MM.1S (cell line): ENCODE data around the gene TPSD1.
A peak's percentile ranks its signal among the peaks of the same experiment; 100 is the strongest.
"Not testable (repeated sequence)": the region's sequence is repeated elsewhere in the genome, so short reads cannot be mapped to it uniquely, and the experiment has no call there.

ENCODE experiments used
- DNase-seq: peaks from one replicate; pipeline ENCODE4 v3.0.0-alpha.2; 2015
- H2AFZ ChIP-seq: fragments of 300-600 bp; sonication (generic); 2 replicates; pipeline ENCODE4 v1.6.0; 2016; ENCODE audit warnings: antibody characterized with exemption, low read length
- H3F3A ChIP-seq: fragments of 300-600 bp; sonication (generic); 2 replicates; pipeline ENCODE4 v1.6.1; 2016; ENCODE audit warnings: mild to moderate bottlenecking, antibody characterized with exemption, low read length, moderate library complexity, mixed read lengths; ENCODE audit not compliant: insufficient read depth
- H3K27ac ChIP-seq: fragments of 300-600 bp; sonication (generic); 2 replicates; pipeline ENCODE4 v1.5.1; 2016; ENCODE audit warnings: mild to moderate bottlenecking, low read length
- H3K27me3 ChIP-seq: fragments of 300-600 bp; sonication (generic); replicated peaks from 2 replicates; pipeline ENCODE4 v1.6.0; 2016; ENCODE audit warnings: low read length; ENCODE audit not compliant: insufficient read depth
- H3K36me3 ChIP-seq: fragments of 300-600 bp; sonication (generic); replicated peaks from 2 replicates; pipeline ENCODE4 v1.6.1; 2016; ENCODE audit warnings: mild to moderate bottlenecking, low read length, mixed read lengths; ENCODE audit not compliant: insufficient read depth
- H3K4me1 ChIP-seq: fragments of 300-600 bp; sonication (generic); 2 replicates; pipeline ENCODE4 v1.6.1; 2016; ENCODE audit warnings: low read length, mixed read lengths
- H3K4me2 ChIP-seq: fragments of 300-600 bp; sonication (generic); 2 replicates; pipeline ENCODE4 v1.6.0; 2016; ENCODE audit warnings: low read depth, low read length
- H3K4me3 ChIP-seq: fragments of 300-600 bp; sonication (generic); 2 replicates; pipeline ENCODE4 v1.5.1; 2016; ENCODE audit warnings: low read length, mixed read lengths
- H3K79me2 ChIP-seq: fragments of 300-600 bp; sonication (generic); 2 replicates; pipeline ENCODE4 v1.6.1; 2016; ENCODE audit warnings: mixed run types, low read length, mixed read lengths
- H3K9ac ChIP-seq: fragments of 300-600 bp; sonication (generic); 2 replicates; pipeline ENCODE4 v1.6.1; 2016; ENCODE audit warnings: low read length, mixed read lengths
- H3K9me2 ChIP-seq: fragments of 300-600 bp; sonication (generic); replicated peaks from 2 replicates; pipeline ENCODE4 v1.6.1; 2016; ENCODE audit warnings: mild to moderate bottlenecking, low read length, mixed read lengths; ENCODE audit not compliant: insufficient read depth
- H3K9me3 ChIP-seq: fragments of 300-600 bp; sonication (generic); replicated peaks from 2 replicates; pipeline ENCODE4 v1.6.1; 2016; ENCODE audit warnings: mild to moderate bottlenecking, low read length, mixed read lengths; ENCODE audit not compliant: insufficient read depth
- H4K20me1 ChIP-seq: fragments of 300-600 bp; sonication (generic); 2 replicates; pipeline ENCODE4 v1.6.1; 2016; ENCODE audit warnings: mild to moderate bottlenecking, low read length, moderate library complexity, mixed read lengths; ENCODE audit not compliant: insufficient read depth
- EZH2 ChIP-seq: fragments of 300-600 bp; sonication (generic); optimal IDR thresholded peaks from 2 replicates; pipeline ENCODE3; 2017; ENCODE audit warnings: low read depth, mild to moderate bottlenecking, antibody characterized with exemption, low read length, mixed read lengths
- EZH2phosphoT487 ChIP-seq: fragments of 300-600 bp; sonication (generic); IDR thresholded peaks from 2 replicates; pipeline ENCODE4 v1.6.1; 2018; ENCODE audit warnings: antibody characterized with exemption, low read length
- TF ChIP-seq, protein P1 (sequence below): fragments of 300-600 bp; sonication (generic); IDR thresholded peaks from 2 replicates; pipeline ENCODE4 v1.5.1; 2016; ENCODE audit warnings: antibody characterized with exemption, low read length, mixed read lengths

TPSD1 gene

DNA sequence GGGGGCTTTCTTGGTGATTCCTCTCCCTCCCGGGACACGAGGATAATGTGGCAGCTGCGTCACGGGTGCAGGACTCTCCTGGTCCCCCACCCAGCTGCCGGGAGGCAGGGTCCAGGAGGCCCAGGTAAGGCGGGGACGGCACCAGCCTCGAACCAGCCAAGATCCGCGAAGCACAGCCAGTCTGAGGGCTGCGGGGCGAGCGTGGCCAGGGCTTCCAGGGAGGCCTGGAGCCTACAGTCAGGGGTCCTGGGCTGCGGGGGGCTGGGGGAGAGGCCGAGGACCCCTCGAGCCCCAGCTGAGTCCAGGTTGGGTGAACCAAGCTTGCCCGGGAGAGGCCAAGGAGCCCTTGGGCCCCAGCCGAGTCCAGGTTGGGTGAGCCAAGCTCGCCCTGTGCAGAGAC, 10.0 kb downstream of the TPSD1 start:
- Histone ChIP-seq H3K27ac (no peak overlapping the region), H3K9ac (no peak overlapping the region), H3F3A (no peaks in the 10 kb centered on the region), H3K4me3 (no peak overlapping the region), H3K4me2 (no peak overlapping the region), H3K36me3 (no peaks in the 10 kb centered on the region), H3K9me3 (no peaks in the 10 kb centered on the region), H4K20me1 (no peaks in the 10 kb centered on the region), H3K27me3 (peaks cover 91% of the 10 kb centered on the region), H3K4me1 (no peaks in the 10 kb centered on the region), H2AFZ (no peak overlapping the region), H3K9me2 (no peaks in the 10 kb centered on the region), H3K79me2 (no peaks in the 10 kb centered on the region)
- DNase-seq, result no peak
- TF ChIP-seq EZH2phosphoT487, result no peak
- TF ChIP-seq EZH2, result no peak
- TF ChIP-seq, protein P1, sequence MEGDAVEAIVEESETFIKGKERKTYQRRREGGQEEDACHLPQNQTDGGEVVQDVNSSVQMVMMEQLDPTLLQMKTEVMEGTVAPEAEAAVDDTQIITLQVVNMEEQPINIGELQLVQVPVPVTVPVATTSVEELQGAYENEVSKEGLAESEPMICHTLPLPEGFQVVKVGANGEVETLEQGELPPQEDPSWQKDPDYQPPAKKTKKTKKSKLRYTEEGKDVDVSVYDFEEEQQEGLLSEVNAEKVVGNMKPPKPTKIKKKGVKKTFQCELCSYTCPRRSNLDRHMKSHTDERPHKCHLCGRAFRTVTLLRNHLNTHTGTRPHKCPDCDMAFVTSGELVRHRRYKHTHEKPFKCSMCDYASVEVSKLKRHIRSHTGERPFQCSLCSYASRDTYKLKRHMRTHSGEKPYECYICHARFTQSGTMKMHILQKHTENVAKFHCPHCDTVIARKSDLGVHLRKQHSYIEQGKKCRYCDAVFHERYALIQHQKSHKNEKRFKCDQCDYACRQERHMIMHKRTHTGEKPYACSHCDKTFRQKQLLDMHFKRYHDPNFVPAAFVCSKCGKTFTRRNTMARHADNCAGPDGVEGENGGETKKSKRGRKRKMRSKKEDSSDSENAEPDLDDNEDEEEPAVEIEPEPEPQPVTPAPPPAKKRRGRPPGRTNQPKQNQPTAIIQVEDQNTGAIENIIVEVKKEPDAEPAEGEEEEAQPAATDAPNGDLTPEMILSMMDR, result no peak

DNA sequence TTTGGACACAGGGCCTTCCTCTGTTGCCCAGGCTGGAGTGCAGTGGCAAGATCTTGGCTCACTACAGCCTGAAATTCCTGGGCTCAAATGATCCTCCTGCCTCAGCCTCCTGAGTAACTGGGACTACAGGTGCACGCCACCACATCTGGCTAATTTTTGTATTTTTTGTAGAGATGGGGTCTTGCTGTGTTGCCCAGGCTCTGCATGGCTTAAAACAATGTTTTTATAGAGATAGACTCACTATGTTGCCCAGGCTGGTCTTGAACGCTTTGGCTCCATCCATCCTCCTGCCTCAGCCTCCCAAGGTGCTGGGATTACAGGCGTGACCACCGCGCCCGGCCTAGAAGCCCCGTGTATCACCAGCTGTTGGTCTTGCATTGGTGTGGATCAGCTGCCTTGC, 13.5 kb downstream of the TPSD1 start:
- not testable (repeated sequence) for H2AFZ ChIP-seq, H3F3A ChIP-seq, H3K9ac ChIP-seq, H3K27ac ChIP-seq, H3K4me3 ChIP-seq, H3K79me2 ChIP-seq, H3K36me3 ChIP-seq, H3K9me2 ChIP-seq, H4K20me1 ChIP-seq, H3K4me2 ChIP-seq, DNase-seq, H3K9me3 ChIP-seq
- Histone ChIP-seq H3K4me1 (peaks cover 14% of the 10 kb centered on the region; the same call in 1 of the 2 replicates), H3K27me3 (peaks cover 84% of the 10 kb centered on the region)

DNA sequence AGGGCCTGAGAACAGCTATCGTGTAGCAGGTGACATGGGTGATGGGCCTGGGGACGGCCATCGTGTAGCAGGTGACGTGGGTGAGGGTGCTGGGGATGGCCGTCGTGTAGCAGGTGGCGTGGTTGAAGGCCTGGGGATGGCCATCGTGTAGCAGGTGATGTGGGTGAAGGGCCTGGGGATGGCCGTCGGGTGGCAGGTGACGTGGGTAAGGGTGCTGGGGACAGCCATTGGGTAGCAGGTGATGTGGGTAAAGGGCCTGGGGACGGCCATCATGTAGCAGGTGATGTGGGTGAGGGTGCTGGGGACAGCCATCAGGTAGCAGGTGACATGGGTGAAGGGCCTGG, 15.5 kb downstream of the TPSD1 start:
- no peak overlapping the region for H3K27ac ChIP-seq
- peaks cover 88% of the 10 kb centered on the region for H3K27me3 ChIP-seq
- H3K79me2 ChIP-seq, result no peaks in the 10 kb centered on the region
- no peaks in the 10 kb centered on the region for H3F3A ChIP-seq
- DNase-seq, result no peak
- H3K4me1 ChIP-seq, result peaks cover 14% of the 10 kb centered on the region; the same call in 1 of the 2 replicates
- no peaks in the 10 kb centered on the region for H4K20me1 ChIP-seq
- TF ChIP-seq EZH2phosphoT487, result no peak
- TF ChIP-seq, protein P1, result no peak
- no peak for TF ChIP-seq EZH2
- H3K36me3 ChIP-seq, result no peaks in the 10 kb centered on the region
- no peak overlapping the region for H2AFZ ChIP-seq
- H3K9me3 ChIP-seq, result no peaks in the 10 kb centered on the region
- no peaks in the 10 kb centered on the region for H3K9me2 ChIP-seq
- H3K4me2 ChIP-seq, result no peak overlapping the region; the same call in 1 of the 2 replicates
- no peak overlapping the region for H3K4me3 ChIP-seq
- H3K9ac ChIP-seq, result no peak overlapping the region

DNA sequence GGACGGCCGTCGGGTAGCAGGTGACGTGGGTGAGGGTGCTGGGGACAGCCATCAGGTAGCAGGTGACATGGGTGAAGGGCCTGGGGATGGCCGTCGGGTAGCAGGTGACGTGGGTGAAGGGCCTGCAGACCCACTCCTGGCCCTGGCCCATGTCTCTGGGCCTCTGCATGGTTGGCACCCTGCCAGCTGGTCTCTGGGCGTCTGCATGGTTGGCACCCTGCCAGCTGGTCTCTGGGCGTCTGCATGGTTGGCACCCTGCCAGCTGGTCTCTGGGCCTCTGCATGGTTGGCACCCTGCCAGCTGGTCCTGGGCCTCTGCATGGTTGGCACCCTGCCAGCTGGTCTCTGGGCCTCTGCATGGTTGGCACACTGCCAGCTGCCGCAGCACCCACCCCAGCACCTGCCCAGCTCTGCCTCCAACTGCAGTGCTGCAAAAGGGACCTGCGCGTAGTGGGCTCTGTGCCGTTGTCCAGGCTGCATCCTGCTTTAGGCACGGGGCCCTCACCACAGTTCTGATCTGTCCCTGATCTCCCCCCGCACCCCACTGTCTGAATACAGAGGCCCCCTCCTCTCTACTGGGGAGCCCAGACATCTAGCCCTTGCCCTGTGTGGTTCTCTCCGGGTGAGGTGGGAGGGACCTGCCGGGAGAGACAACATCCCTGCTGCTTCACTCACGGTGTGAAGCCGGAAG, 16.0 kb downstream of the TPSD1 start:
- Histone ChIP-seq H3K4me1 (peaks cover 14% of the 10 kb centered on the region; the same call in 1 of the 2 replicates), H3K4me2 (peak overlapping the region; percentile 43; the same call in 1 of the 2 replicates), H3K27me3 (peaks cover 86% of the 10 kb centered on the region)
- not testable (repeated sequence) for H3K4me3 ChIP-seq, H3K9me2 ChIP-seq, H3K79me2 ChIP-seq, H2AFZ ChIP-seq, H4K20me1 ChIP-seq, H3K9ac ChIP-seq, H3F3A ChIP-seq, H3K9me3 ChIP-seq, H3K27ac ChIP-seq, H3K36me3 ChIP-seq
- DNase-seq, result peak; percentile 76
